ENCODE data around the gene BRD4. TPM values are rescaled to one million over a fixed set of nuclear protein-coding genes. Genes with fewer than 3 reads are reported as not detected.
"Not testable (repeated sequence)": the region's sequence is repeated elsewhere in the genome, so short reads cannot be mapped to it uniquely, and the experiment has no call there.

The BRD4 gene
- total RNA-seq, 4 donors from 2014 or later, result 54.8 to 111 (median 68.3) TPM

- WGBS, result 89% methylated on average over 3 of the region's 3 CpGs
Measured at GRCh38 chr19:15358918-15359317, 26.6 kb upstream of the BRD4 start.

GRCh38 chr19:15357906-15358305 is 25.6 kb upstream of the BRD4 start:
- no peaks in the 10 kb centered on the region for H3K9me3 ChIP-seq
- H3K36me3 ChIP-seq, result peaks cover 96% of the 10 kb centered on the region
- DNase-seq (ENCODE audit: low spot score in 2 of 2), result no peak
- no peaks in the 10 kb centered on the region for H3K4me1 ChIP-seq
- H3K4me3 ChIP-seq, result no peak overlapping the region
- no peak overlapping the region for H3K27ac ChIP-seq
- H3K27me3 ChIP-seq, result no peaks in the 10 kb centered on the region
- TF ChIP-seq POLR2A (IDR thresholded peaks at IDR 0.05), result no peak
- no peak for TF ChIP-seq EP300 (IDR thresholded peaks at IDR 0.05)
- TF ChIP-seq, protein P1, sequence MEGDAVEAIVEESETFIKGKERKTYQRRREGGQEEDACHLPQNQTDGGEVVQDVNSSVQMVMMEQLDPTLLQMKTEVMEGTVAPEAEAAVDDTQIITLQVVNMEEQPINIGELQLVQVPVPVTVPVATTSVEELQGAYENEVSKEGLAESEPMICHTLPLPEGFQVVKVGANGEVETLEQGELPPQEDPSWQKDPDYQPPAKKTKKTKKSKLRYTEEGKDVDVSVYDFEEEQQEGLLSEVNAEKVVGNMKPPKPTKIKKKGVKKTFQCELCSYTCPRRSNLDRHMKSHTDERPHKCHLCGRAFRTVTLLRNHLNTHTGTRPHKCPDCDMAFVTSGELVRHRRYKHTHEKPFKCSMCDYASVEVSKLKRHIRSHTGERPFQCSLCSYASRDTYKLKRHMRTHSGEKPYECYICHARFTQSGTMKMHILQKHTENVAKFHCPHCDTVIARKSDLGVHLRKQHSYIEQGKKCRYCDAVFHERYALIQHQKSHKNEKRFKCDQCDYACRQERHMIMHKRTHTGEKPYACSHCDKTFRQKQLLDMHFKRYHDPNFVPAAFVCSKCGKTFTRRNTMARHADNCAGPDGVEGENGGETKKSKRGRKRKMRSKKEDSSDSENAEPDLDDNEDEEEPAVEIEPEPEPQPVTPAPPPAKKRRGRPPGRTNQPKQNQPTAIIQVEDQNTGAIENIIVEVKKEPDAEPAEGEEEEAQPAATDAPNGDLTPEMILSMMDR (IDR thresholded peaks at IDR 0.05), result no peak
- no peak for TF ChIP-seq POLR2AphosphoS5 (IDR thresholded peaks at IDR 0.05)
- WGBS, result 91% methylated on average over 4 of the region's 4 CpGs

More at GRCh38 chr19:15358918-15359317, 26.6 kb upstream of the BRD4 start:
- no peaks in the 10 kb centered on the region for H3K9me3 ChIP-seq
- H3K4me1 ChIP-seq, result no peaks in the 10 kb centered on the region
- H3K36me3 ChIP-seq, result peaks cover 91% of the 10 kb centered on the region
- no peaks in the 10 kb centered on the region for H3K27me3 ChIP-seq
- H3K4me3 ChIP-seq, result no peak overlapping the region
- TF ChIP-seq EP300 (IDR thresholded peaks at IDR 0.05) (no peak), POLR2A (IDR thresholded peaks at IDR 0.05) (no peak), POLR2AphosphoS5 (IDR thresholded peaks at IDR 0.05) (no peak)
- TF ChIP-seq, protein P1 (IDR thresholded peaks at IDR 0.05), result no peak
- no peak overlapping the region for H3K27ac ChIP-seq
- no peak for DNase-seq (ENCODE audit: low spot score in 2 of 2)

- Histone ChIP-seq H3K27me3 (no peaks in the 10 kb centered on the region), H3K27ac (no peak overlapping the region), H3K36me3 (peaks cover 70% of the 10 kb centered on the region), H3K4me1 (no peaks in the 10 kb centered on the region), H3K9me3 (no peaks in the 10 kb centered on the region), H3K4me3 (no peak overlapping the region)
- 77% methylated on average over 27 of the region's 27 CpGs for WGBS
- TF ChIP-seq, protein P1 (IDR thresholded peaks at IDR 0.05), result no peak
- TF ChIP-seq EP300 (IDR thresholded peaks at IDR 0.05) (no peak), POLR2AphosphoS5 (IDR thresholded peaks at IDR 0.05) (no peak), POLR2A (IDR thresholded peaks at IDR 0.05) (no peak)
- no peak for DNase-seq (ENCODE audit: low spot score in 2 of 2)
Measured at GRCh38 chr19:15354566-15355296, 22.4 kb upstream of the BRD4 start.

DNA sequence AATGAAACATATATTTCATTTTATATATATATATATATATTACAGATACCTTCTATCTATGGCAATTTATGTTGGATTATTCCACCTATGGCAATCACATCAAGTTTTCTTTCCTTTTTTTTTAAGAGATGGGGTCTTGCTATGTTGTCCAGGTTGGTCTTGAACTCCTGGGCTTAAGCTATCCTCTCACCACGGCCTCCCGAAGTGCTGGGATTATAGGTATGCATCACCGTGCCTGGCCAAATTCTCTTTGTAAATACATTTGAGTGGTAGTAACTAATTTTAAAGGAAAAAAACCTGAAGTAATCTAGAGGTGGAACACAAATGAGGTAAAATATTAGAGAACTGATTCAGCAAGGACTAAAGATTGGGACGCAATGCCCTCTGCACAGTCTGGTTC is 21.6 kb upstream of the BRD4 start:
- Histone ChIP-seq H3K36me3 (peaks cover 62% of the 10 kb centered on the region), H3K9me3 (no peaks in the 10 kb centered on the region), H3K27me3 (no peaks in the 10 kb centered on the region), H3K4me3 (no peak overlapping the region), H3K27ac (no peak overlapping the region), H3K4me1 (no peaks in the 10 kb centered on the region)
- DNase-seq (ENCODE audit: low spot score in 2 of 2), result no peak
- WGBS, result 72% methylated on average over 4 of the region's 4 CpGs
- TF ChIP-seq POLR2A (IDR thresholded peaks at IDR 0.05) (no peak), EP300 (IDR thresholded peaks at IDR 0.05) (no peak), POLR2AphosphoS5 (IDR thresholded peaks at IDR 0.05) (no peak)
- TF ChIP-seq, protein P1 (IDR thresholded peaks at IDR 0.05), result no peak

DNA sequence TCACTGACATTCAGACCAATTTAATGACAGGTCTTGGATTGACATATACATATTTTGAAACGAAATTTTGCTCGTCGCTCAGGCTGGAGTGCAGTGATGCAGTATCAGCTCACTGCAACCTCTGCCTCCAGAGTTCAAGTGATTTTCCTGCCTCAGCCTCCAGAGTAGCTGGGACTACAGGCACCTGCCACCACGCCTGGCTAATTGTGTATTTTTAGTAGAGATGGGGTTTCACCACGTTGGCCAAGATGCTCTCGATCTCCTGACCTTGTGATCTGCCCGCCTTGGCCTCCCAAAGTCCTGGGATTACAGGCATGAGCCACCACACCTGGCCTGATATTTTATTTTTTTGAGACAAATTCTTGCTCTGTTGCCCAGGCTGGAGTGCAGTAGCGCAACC is 20.2 kb upstream of the BRD4 start:
- not testable (repeated sequence) for DNase-seq (ENCODE audit: low spot score in 2 of 2); H3K9me3 ChIP-seq; H3K4me1 ChIP-seq; H3K27ac ChIP-seq; H3K4me3 ChIP-seq; H3K27me3 ChIP-seq
- H3K36me3 ChIP-seq, result peaks cover 48% of the 10 kb centered on the region
- 88% methylated on average over 8 of the region's 8 CpGs for WGBS

- not testable (repeated sequence) for H3K27ac ChIP-seq; H3K4me3 ChIP-seq; DNase-seq (ENCODE audit: low spot score in 2 of 2); H3K4me1 ChIP-seq; H3K27me3 ChIP-seq; H3K9me3 ChIP-seq
- peaks cover 14% of the 10 kb centered on the region for H3K36me3 ChIP-seq
- 95% methylated on average over 11 of the region's 11 CpGs for WGBS
Measured at GRCh38 chr19:15341328-15341727, 9.0 kb upstream of the BRD4 start.

Data from suprapubic skin (tissue), 4 donors.